NCI-H1417 treated with DMSO at 0.1 percent for 48 hours (cell line): ENCODE measurements around the gene ZNF668.

Experiments used
- DNase-seq: peaks from one replicate; lab custom pipeline; 2025; lab: John Stamatoyannopoulos, UW

ZNF668 gene

GRCh38 chr16:31073970-31074813 is at the start of gene ZNF668, which contains the start of gene ZNF646:
Gene ZNF668, minus strand, starts transcription at chr16:31074240. Its CDS starts 9,781 bp downstream, at chr16:31064459.
Gene ZNF646, plus strand, starts transcription at chr16:31074422. Its CDS starts 1,903 bp downstream, at chr16:31076325.
- DNase-seq, result peak; percentile 95

DNA sequence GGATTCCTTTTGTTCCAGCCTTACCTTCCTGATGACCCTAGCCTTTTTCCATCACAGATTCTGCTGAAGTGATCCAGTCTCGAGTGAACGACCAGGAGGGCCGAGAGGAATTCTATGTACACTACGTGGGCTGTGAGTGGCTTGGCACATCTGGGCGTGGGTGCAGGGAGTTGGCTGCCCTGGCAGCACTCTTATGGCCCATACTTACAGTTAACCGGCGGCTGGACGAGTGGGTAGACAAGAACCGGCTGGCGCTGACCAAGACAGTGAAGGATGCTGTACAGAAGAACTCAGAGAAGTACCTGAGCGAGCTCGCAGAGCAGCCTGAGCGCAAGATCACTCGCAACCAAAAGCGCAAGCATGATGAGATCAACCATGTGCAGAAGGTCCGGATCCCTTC is 46.1 kb upstream of the ZNF668 start:
- DNase-seq, result no peak

- DNase-seq, result no peak
Measured at GRCh38 chr16:31118223-31119155, 44.4 kb upstream of the ZNF668 start.

GRCh38 chr16:31117384-31118222 is 43.6 kb upstream of the ZNF668 start, which contains the start of gene KAT8:
Gene KAT8, plus strand, starts transcription at chr16:31117664. Its CDS starts 18 bp downstream, at chr16:31117682.
- DNase-seq, result peak; percentile 85

DNA sequence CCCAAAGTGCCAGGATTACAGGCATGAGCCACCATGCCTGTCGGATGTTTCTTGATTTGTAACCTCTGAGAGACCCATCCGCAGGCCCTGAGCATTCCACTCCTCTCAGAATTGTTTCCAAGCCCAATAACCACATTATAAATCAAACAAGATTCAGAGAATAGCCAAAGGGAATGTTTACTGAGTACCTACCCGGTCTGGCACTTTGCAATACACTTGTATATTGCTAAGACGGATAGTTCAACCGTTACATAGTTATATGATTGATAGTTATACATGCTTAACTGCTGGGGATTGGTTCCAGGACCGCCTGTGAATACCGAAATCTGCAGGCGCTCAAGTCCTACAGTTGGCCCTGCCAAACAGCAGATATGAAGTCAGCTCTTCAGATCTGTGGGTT is 40.4 kb upstream of the ZNF668 start:
- no peak for DNase-seq

- DNase-seq, result no peak
Measured at GRCh38 chr16:31113121-31114120, 39.4 kb upstream of the ZNF668 start.

DNA sequence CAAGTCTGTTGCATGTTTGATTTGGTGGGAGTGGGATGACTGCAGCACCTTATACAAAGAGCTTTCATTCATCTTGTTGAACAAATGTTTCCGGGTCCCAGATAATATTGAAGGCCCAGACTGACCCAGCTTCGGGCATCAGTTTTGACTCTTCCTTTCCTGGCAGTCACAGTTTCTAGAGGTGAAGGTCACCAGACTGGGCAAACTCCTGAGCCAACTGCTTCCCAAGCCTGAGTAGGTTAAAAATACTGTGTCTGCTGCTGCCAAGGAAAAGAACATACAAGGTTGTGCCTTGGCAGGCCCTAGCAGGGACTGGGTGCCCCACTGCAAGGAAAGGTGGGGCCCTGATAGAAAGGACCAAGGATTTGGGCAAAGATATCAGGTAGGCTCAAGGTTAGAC is 38.7 kb upstream of the ZNF668 start:
- no peak for DNase-seq

DNA sequence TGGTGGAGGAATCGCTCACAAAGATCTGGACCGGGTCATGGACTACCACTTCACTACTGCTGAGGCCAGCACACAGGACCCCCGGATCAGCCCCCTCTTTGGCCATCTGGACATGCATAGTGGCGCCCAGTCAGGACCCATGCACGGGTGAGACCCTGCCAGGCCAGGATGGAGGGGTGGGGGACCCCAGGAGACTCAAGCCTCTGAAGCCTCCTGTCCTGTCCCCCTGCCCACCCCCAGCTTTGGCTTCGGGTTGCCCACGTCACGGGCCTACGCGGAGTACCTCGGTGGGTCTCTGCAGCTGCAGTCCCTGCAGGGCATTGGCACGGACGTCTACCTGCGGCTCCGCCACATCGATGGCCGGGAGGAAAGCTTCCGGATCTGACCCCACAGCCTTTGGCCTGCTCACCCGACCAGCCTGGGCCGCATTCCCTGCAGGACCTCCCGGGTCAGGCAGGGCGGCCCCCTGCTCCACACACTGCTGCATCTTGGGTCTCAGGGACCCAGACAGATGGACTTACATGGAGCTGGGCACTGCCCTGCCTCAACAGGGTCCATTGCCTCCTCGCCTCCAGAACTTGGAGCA is 37.9 kb upstream of the ZNF668 start:
- DNase-seq, result no peak

- no peak for DNase-seq
Measured at GRCh38 chr16:31110106-31111034, 36.3 kb upstream of the ZNF668 start.

DNA sequence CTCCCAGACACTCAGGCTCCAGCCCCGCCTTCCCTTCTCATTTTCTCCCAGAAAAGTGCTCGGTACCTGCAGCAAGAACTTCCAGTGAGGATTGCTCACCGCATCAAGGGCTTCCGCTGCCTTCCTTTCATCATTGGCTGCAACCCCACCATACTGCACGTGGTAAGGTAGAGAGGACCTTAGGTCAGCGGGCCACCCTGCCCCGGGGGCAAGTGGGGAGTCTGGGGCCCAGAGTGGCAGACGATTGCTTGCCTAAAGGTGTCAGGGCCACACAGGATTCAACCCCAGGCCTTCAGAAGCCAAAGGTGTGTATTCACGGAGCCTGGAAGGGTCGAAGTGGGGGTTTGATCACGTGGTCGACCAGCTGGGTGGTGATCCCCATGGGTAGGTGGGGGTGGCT is 35.6 kb upstream of the ZNF668 start:
- no peak for DNase-seq

DNA sequence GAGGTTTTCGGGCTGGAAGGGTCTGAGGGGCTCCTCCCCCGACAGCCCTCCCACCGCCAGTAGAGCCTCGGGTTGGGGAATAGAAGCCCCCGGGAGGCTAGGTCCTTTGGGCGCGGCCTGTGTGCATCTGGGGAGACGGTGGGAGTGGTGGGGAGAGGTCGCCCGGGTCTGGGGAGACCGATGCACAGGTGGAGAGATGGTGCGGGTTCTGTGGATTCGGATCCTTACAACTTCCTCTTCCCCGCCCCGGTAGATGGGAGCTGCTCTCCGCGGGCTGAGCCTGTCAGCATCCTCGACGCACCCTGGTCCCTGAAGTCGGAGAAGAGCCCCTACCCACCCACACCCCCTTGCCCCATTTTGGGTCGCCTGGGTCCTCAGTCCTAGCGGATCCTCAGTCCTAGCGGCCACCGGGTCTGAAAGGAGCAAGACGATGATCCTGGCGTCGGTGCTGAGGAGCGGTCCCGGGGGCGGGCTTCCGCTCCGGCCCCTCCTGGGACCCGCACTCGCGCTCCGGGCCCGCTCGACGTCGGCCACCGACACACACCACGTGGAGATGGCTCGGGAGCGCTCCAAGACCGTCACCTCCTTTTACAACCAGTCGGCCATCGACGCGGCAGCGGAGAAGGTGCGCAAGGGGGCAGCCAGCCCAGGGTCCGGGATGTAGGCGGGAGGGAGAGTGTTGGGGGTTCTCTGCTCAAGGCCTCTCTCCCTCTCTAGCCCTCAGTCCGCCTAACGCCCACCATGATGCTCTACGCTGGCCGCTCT is 34.9 kb upstream of the ZNF668 start:
- DNase-seq, result no peak

- DNase-seq, result no peak
Measured at GRCh38 chr16:31108035-31108793, 34.2 kb upstream of the ZNF668 start, which contains the start of gene BCKDK. Gene BCKDK, plus strand, starts transcription at chr16:31108386. Its CDS starts 838 bp downstream, at chr16:31109224.

DNA sequence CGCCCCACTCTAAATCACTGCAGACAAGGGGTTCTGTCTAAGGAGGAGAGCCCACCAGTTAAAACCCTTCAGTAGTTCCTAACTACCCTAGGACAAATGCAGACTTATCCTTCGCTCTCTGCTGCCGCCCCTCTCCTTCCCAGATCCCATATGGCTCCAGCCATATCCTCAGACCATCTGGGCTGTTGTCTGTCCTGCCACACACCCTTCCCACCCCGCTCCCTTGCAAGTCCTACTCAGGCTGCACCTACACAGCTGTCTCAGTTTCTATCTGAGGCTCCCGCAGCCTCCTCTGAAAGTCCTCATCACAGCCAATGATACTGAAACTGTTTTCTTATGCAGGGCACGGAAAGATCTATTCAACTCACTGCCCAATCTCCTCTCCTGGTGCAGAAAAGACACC is 33.4 kb upstream of the ZNF668 start:
- no peak for DNase-seq

- no peak for DNase-seq
Measured at GRCh38 chr16:31106509-31107464, 32.7 kb upstream of the ZNF668 start.

DNA sequence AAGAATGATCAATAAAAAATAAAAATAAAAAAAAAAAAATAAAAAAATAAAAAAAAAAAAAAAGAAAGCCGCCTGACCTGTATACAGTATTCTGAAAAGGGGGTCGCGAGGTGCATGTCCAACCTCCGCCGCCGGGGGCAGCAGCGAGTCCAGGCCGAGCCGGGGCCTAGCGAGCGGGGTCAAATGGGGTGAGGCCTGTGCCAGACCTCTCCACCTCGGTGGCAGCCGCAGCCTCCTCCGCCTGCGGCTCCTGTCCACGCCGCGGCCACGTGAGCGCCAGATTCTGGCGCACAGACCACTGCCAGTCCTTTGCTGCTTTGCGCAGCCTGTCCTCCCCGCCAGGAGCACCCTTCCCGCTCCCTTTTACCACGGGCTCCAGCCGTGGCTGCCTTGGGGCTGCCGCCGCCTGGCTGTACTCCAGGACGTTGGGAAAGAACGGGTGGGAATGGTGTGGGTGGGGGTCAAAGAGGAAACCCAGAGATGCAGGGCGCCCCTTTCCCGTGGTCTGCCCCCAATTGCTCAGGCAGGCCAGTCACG is 31.7 kb upstream of the ZNF668 start:
- no peak for DNase-seq
